ENCODE results near the gene CNTN4. TPM values are rescaled to one million over a fixed set of nuclear protein-coding genes. Genes with fewer than 3 reads are reported as not detected.
"Not testable (repeated sequence)": the region's sequence is repeated elsewhere in the genome, so short reads cannot be mapped to it uniquely, and the experiment has no call there.

Gene CNTN4
- total and polyA plus RNA-seq, 2 donors (not counting 3 experiments of a cell fraction or from before 2014, with no cell fraction given): not detected

DNA sequence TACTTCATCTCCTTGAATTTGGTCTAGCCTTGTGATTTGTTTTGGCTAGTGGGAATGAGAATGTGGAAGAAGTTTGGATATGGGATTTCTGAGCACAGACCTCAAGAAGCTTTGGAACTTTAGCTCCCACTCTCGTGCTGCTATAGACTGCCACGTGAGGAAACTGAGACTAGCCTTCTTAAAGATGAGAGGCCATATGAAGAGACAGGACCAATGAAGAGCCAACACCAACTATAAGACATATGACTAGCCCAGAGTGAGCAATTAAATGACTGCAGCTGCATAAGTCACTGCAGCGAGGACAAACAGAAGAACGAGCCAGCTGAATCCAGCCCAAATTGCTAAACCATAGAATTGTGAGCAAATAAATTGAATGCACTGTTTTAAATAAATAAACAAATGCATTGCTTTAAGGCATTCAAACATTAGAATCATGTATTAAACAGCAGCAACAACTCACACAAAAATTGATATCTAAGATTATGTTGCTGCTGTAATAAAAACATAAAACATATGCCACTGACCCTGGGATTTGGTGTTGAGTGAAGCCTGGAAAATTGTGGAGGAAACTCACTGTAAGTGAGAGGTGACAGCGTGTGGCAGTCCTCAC is 15.7 kb upstream of the CNTN4 start:
- DNase-seq (ENCODE audit: low read depth, low spot score): no peak
- H3K36me3 ChIP-seq (ENCODE audit: control insufficient read depth in 2 of 2, extremely low read depth in 1 of 2, insufficient read depth in 2 of 2, low read length in 2 of 2): no peaks in the 10 kb centered on the region
- no peak overlapping the region for H3K4me3 ChIP-seq (replicated peaks in 1 of 3; ENCODE audit: insufficient read depth in 1 of 3, low read depth in 1 of 3, low read length in 3 of 3)
- no peak overlapping the region for H3K27ac ChIP-seq (ENCODE audit: insufficient read depth, low read depth, low read length)
- no TSS peak for BruUV-seq (replicated peaks)
- H3K79me2 ChIP-seq (ENCODE audit: control insufficient read depth, insufficient read depth, low read length): no peaks in the 10 kb centered on the region
- intact Hi-C loops (cut with micrococcal nuclease): no loop called here
- H3K4me1 ChIP-seq (ENCODE audit: control insufficient read depth, extremely low read depth, insufficient read depth, low read length): no peaks in the 10 kb centered on the region
- no peak for TF ChIP-seq FOS (IDR thresholded peaks at IDR 0.05; ENCODE audit: borderline replicate concordance, insufficient read depth, low read length)
- no peak for TF ChIP-seq POLR2AphosphoS5 (IDR thresholded peaks at IDR 0.05; ENCODE audit: insufficient read depth, low read depth, low read length)
- no peak for TF ChIP-seq POLR2A (IDR thresholded peaks at IDR 0.05; ENCODE audit: low read depth, low read length)
- no peak for TF ChIP-seq EZH2 (IDR thresholded peaks at IDR 0.05; ENCODE audit: borderline replicate concordance, low read depth, low read length, severe bottlenecking)
- TF ChIP-seq JUN (IDR thresholded peaks at IDR 0.05; ENCODE audit: borderline replicate concordance, insufficient read depth, insufficient read length, low read depth): no peak
- TF ChIP-seq, protein P1, sequence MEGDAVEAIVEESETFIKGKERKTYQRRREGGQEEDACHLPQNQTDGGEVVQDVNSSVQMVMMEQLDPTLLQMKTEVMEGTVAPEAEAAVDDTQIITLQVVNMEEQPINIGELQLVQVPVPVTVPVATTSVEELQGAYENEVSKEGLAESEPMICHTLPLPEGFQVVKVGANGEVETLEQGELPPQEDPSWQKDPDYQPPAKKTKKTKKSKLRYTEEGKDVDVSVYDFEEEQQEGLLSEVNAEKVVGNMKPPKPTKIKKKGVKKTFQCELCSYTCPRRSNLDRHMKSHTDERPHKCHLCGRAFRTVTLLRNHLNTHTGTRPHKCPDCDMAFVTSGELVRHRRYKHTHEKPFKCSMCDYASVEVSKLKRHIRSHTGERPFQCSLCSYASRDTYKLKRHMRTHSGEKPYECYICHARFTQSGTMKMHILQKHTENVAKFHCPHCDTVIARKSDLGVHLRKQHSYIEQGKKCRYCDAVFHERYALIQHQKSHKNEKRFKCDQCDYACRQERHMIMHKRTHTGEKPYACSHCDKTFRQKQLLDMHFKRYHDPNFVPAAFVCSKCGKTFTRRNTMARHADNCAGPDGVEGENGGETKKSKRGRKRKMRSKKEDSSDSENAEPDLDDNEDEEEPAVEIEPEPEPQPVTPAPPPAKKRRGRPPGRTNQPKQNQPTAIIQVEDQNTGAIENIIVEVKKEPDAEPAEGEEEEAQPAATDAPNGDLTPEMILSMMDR (IDR thresholded peaks at IDR 0.05; ENCODE audit: extremely low read depth in 1 of 2, insufficient read depth in 1 of 2, low read depth in 1 of 2, low read length in 2 of 2): no peak
- TF ChIP-seq, protein P2, sequence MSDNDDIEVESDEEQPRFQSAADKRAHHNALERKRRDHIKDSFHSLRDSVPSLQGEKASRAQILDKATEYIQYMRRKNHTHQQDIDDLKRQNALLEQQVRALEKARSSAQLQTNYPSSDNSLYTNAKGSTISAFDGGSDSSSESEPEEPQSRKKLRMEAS (IDR thresholded peaks at IDR 0.05; ENCODE audit: insufficient read depth, insufficient read length): no peak
- no peak for TF ChIP-seq GATA2 (IDR thresholded peaks at IDR 0.05; ENCODE audit: insufficient read depth, insufficient read length, low read depth, low read length)
- TF ChIP-seq MYC (IDR thresholded peaks at IDR 0.05; ENCODE audit: low read depth, low read length): no peak
- no peak overlapping the region for H3K9ac ChIP-seq (replicated peaks; ENCODE audit: extremely low read depth, insufficient read depth, low read length)
- H2AFZ ChIP-seq (ENCODE audit: low read depth, low read length): no peak overlapping the region
- FAIRE-seq: no peak
- H4K20me1 ChIP-seq (replicated peaks; ENCODE audit: control insufficient read depth, extremely low read depth, insufficient read depth, low read length): no peaks in the 10 kb centered on the region
- H3K27me3 ChIP-seq (ENCODE audit: control insufficient read depth in 2 of 2, insufficient read depth in 2 of 2, low read length in 2 of 2): no peaks in the 10 kb centered on the region
- H3K9me3 ChIP-seq (replicated peaks; ENCODE audit: control insufficient read depth, insufficient read depth, low read length): no peaks in the 10 kb centered on the region
- no peaks in the 10 kb centered on the region for H3K9me1 ChIP-seq (replicated peaks; ENCODE audit: control insufficient read depth, extremely low read depth, insufficient read depth, low read length)
- ChIA-PET POLR2A (no interaction called here), CTCF (no interaction called here)
- dilution Hi-C loops (cut with MboI; ENCODE audit: extremely low pct_ligation_motif_present, low sequenced_read_pairs): no loop called here
- H3K4me2 ChIP-seq (ENCODE audit: insufficient read depth, low read length): no peak overlapping the region

DNA sequence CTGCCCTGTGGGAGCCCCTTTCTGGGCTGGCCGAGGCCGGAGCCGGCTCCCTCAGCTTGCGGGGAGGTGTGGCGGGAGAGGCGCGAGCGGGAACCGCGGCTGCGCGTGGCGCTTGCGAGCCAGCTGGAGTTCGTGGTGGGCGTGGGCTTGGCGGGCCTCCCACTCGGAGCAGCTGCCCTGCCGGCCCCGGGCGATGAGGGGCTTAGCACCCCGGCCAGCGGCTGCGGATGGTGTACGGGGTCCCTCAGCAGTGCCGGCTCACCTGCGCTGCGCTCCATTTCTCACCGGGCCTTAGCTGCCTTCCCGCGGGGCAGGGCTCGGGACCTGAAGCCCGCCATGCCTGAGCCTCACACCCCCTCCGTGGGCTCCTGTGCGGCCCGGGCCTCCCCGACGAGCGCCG is 15.1 kb upstream of the CNTN4 start:
- H3K36me3 ChIP-seq (ENCODE audit: control insufficient read depth in 2 of 2, extremely low read depth in 1 of 2, insufficient read depth in 2 of 2, low read length in 2 of 2); H3K4me2 ChIP-seq (ENCODE audit: insufficient read depth, low read length); DNase-seq (ENCODE audit: low read depth, low spot score); H2AFZ ChIP-seq (ENCODE audit: low read depth, low read length); FAIRE-seq; BruUV-seq (replicated peaks); H4K20me1 ChIP-seq (replicated peaks; ENCODE audit: control insufficient read depth, extremely low read depth, insufficient read depth, low read length); dilution Hi-C loops (cut with MboI; ENCODE audit: extremely low pct_ligation_motif_present, low sequenced_read_pairs); CTCF ChIA-PET; POLR2A ChIA-PET; H3K27ac ChIP-seq (ENCODE audit: insufficient read depth, low read depth, low read length); H3K4me3 ChIP-seq (replicated peaks in 1 of 3; ENCODE audit: insufficient read depth in 1 of 3, low read depth in 1 of 3, low read length in 3 of 3); H3K4me1 ChIP-seq (ENCODE audit: control insufficient read depth, extremely low read depth, insufficient read depth, low read length); H3K9ac ChIP-seq (replicated peaks; ENCODE audit: extremely low read depth, insufficient read depth, low read length); H3K9me3 ChIP-seq (replicated peaks; ENCODE audit: control insufficient read depth, insufficient read depth, low read length); H3K27me3 ChIP-seq (ENCODE audit: control insufficient read depth in 2 of 2, insufficient read depth in 2 of 2, low read length in 2 of 2); intact Hi-C loops (cut with micrococcal nuclease); H3K9me1 ChIP-seq (replicated peaks; ENCODE audit: control insufficient read depth, extremely low read depth, insufficient read depth, low read length); H3K79me2 ChIP-seq (ENCODE audit: control insufficient read depth, insufficient read depth, low read length): not testable (repeated sequence)

All from endothelial cell of umbilical vein (primary cell).